WTC11 (cell line): ENCODE results near the gene C1QL2.

Experiments
- ETV6 ChIP-seq: sonication (generic); formaldehyde crosslinking; IDR thresholded peaks from 2 replicates; pipeline ENCODE4 v1.8.1; 2022; ENCODE audit warnings: mild to moderate bottlenecking, missing genetic modification reagents
- TCF7 ChIP-seq: sonication (generic); formaldehyde crosslinking; IDR thresholded peaks from 2 replicates; pipeline ENCODE4 v1.8.0; 2022; ENCODE audit warnings: mild to moderate bottlenecking, low read depth, missing genetic modification reagents, moderate library complexity
- TF ChIP-seq, protein P1 (sequence below): sonication (generic); formaldehyde crosslinking; IDR thresholded peaks from 2 replicates; pipeline ENCODE4 v1.8.1; 2022; ENCODE audit warnings: mild to moderate bottlenecking, missing genetic modification reagents, moderate library complexity, borderline replicate concordance
- TF ChIP-seq, protein P2 (sequence below): sonication (generic); formaldehyde crosslinking; IDR thresholded peaks from 2 replicates; pipeline ENCODE4 v1.8.1; 2022; ENCODE audit warnings: low read depth, missing genetic modification reagents, borderline replicate concordance
- TF ChIP-seq, protein P3 (sequence below): fragments of 200-600 bp; IDR thresholded peaks from 2 replicates; pipeline ENCODE4 v1.8.0; 2022; ENCODE audit warnings: antibody characterized with exemption
- TF ChIP-seq, protein P4 (sequence below): sonication (generic); formaldehyde crosslinking; IDR thresholded peaks from 2 replicates; pipeline ENCODE4 v1.8.1; 2022; ENCODE audit warnings: low read depth, mild to moderate bottlenecking, moderate library complexity, missing genetic modification reagents, borderline replicate concordance
- TF ChIP-seq, protein P5 (sequence below): fragments of 250-450 bp; sonication (Bioruptor Pico); IDR thresholded peaks from 2 replicates; pipeline ENCODE4 v2.1.2; 2022; ENCODE audit warnings: mild to moderate bottlenecking, moderate library complexity

DNA sequence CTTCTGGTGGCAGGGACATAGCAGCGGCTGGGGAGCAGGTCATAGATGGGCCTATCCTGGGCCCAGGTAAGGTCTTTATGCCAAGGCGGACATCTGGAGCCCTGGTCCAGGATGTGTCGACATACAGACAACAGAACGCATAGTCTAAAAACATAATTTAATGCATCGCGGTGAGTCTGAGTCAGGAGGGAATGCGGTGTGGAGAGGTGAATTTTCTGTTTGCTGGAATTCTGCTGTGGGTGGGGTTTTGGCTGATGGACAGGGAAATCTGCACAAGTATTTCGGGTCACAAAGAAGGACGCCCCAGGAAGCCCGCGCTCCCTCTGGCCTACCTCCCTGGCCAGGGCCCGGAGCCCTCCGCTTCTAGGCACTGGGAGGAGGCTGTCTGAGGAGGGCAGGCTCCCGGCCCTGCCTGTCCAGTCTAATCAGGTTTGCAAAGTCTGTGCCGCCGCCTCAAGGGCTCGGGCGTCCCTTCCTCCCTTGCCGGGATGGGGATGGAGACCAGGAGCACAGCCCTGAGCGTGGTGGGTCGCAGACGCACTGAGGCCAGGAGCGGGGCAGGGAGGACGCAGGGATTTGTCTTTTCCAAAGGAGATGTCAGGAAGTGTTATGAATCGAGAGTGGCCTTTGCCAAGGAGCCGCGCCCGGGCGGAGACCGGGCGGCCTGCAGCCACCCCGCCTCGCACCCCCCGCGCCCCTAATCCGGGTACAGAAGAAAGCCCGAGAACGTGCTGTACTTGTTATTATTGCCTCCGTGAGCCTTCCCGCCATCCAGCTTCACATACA lies 2.3 kb downstream of the C1QL2 start:
- TF ChIP-seq, protein P1, sequence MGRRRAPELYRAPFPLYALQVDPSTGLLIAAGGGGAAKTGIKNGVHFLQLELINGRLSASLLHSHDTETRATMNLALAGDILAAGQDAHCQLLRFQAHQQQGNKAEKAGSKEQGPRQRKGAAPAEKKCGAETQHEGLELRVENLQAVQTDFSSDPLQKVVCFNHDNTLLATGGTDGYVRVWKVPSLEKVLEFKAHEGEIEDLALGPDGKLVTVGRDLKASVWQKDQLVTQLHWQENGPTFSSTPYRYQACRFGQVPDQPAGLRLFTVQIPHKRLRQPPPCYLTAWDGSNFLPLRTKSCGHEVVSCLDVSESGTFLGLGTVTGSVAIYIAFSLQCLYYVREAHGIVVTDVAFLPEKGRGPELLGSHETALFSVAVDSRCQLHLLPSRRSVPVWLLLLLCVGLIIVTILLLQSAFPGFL (CRISPR knock-in tag), result no peak
- TF ChIP-seq, protein P2, sequence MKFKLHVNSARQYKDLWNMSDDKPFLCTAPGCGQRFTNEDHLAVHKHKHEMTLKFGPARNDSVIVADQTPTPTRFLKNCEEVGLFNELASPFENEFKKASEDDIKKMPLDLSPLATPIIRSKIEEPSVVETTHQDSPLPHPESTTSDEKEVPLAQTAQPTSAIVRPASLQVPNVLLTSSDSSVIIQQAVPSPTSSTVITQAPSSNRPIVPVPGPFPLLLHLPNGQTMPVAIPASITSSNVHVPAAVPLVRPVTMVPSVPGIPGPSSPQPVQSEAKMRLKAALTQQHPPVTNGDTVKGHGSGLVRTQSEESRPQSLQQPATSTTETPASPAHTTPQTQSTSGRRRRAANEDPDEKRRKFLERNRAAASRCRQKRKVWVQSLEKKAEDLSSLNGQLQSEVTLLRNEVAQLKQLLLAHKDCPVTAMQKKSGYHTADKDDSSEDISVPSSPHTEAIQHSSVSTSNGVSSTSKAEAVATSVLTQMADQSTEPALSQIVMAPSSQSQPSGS (CRISPR knock-in tag), result no peak
- TF ChIP-seq, protein P3, sequence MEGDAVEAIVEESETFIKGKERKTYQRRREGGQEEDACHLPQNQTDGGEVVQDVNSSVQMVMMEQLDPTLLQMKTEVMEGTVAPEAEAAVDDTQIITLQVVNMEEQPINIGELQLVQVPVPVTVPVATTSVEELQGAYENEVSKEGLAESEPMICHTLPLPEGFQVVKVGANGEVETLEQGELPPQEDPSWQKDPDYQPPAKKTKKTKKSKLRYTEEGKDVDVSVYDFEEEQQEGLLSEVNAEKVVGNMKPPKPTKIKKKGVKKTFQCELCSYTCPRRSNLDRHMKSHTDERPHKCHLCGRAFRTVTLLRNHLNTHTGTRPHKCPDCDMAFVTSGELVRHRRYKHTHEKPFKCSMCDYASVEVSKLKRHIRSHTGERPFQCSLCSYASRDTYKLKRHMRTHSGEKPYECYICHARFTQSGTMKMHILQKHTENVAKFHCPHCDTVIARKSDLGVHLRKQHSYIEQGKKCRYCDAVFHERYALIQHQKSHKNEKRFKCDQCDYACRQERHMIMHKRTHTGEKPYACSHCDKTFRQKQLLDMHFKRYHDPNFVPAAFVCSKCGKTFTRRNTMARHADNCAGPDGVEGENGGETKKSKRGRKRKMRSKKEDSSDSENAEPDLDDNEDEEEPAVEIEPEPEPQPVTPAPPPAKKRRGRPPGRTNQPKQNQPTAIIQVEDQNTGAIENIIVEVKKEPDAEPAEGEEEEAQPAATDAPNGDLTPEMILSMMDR, result no peak
- TF ChIP-seq ETV6 (CRISPR knock-in tag), result no peak
- no peak for TF ChIP-seq TCF7 (CRISPR knock-in tag)
- TF ChIP-seq, protein P4, sequence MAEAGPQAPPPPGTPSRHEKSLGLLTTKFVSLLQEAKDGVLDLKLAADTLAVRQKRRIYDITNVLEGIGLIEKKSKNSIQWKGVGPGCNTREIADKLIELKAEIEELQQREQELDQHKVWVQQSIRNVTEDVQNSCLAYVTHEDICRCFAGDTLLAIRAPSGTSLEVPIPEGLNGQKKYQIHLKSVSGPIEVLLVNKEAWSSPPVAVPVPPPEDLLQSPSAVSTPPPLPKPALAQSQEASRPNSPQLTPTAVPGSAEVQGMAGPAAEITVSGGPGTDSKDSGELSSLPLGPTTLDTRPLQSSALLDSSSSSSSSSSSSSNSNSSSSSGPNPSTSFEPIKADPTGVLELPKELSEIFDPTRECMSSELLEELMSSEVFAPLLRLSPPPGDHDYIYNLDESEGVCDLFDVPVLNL (CRISPR knock-in tag), result no peak
- TF ChIP-seq, protein P5, sequence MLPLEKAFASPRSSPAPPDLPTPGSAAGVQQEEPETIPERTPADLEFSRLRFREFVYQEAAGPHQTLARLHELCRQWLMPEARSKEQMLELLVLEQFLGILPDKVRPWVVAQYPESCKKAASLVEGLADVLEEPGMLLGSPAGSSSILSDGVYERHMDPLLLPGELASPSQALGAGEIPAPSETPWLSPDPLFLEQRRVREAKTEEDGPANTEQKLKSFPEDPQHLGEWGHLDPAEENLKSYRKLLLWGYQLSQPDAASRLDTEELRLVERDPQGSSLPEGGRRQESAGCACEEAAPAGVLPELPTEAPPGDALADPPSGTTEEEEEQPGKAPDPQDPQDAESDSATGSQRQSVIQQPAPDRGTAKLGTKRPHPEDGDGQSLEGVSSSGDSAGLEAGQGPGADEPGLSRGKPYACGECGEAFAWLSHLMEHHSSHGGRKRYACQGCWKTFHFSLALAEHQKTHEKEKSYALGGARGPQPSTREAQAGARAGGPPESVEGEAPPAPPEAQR, result no peak
